Panc1 (cell line): ENCODE measurements around the gene RIC3. TPM values are rescaled to one million over a fixed set of nuclear protein-coding genes. Genes with fewer than 3 reads are reported as not detected.

ENCODE experiments used
- ATAC-seq: fragments of 200-7000 bp; cut with Tn5 transposase; 2 replicates; pipeline ENCODE4 v1.9.1; 2020; ENCODE audit warnings: mild to moderate bottlenecking, moderate library complexity
- BruUV-seq: library from RNA; stranded (reverse); fragments of 400-500 nt; replicated peaks from 2 replicates; lab custom pipeline; 2021; lab: Mats Ljungman, UMichigan
- CTCF ChIA-PET: fragments of 300-600 bp; sonication (Branson Sonifier 250); formaldehyde crosslinking; loops from one replicate; lab custom pipeline; 2022; ENCODE audit warnings: antibody characterized with exemption; lab: Charles Lee
- POLR2A ChIA-PET: fragments of 300-600 bp; sonication (Branson Sonifier 250); formaldehyde crosslinking; loops from one replicate; lab custom pipeline; 2022; ENCODE audit warnings: antibody characterized with exemption; lab: Charles Lee
- DNase-seq: peaks from one replicate; pipeline ENCODE4 v3.0.0-alpha.2; 2010; ENCODE audit warnings: low read depth, low spot score
- H3K27ac ChIP-seq: 2 replicates; pipeline ENCODE4 v1.5.1; 2011; ENCODE audit warnings: mild to moderate bottlenecking, low read length, inconsistent platforms
- H3K27me3 ChIP-seq: fragments of 200-500 bp; sonication (Bioruptor generic); 2 replicates; pipeline ENCODE4 v1.6.0; 2014; ENCODE audit warnings: low read length, inconsistent platforms; ENCODE audit not compliant: control insufficient read depth, insufficient read depth
- H3K36me3 ChIP-seq: fragments of 200-500 bp; sonication (Bioruptor generic); 2 replicates; pipeline ENCODE4 v1.5.1; 2014; ENCODE audit warnings: inconsistent platforms, mild to moderate bottlenecking, low read length, moderate library complexity; ENCODE audit not compliant: control insufficient read depth, insufficient read depth
- H3K4me1 ChIP-seq: 2 replicates; pipeline ENCODE4 v1.5.1; 2011; ENCODE audit warnings: inconsistent platforms, mild to moderate bottlenecking, low read length, moderate library complexity; ENCODE audit not compliant: control insufficient read depth, insufficient read depth
- H3K4me3 ChIP-seq, 2 experiments: 2 replicates each; pipeline ENCODE4 v1.5.1; 2011 to 2012; ENCODE audit warnings: low read depth in 2 of 2, low read length in 2 of 2, mild to moderate bottlenecking in 2 of 2, inconsistent platforms in 1 of 2, moderate library complexity in 1 of 2
- H3K9me3 ChIP-seq: fragments of 200-500 bp; sonication (Bioruptor generic); 2 replicates; pipeline ENCODE4 v1.5.1; 2014; ENCODE audit warnings: low read depth, mild to moderate bottlenecking, inconsistent platforms, low read length, moderate library complexity; ENCODE audit not compliant: control insufficient read depth, insufficient read depth
- POLR2AphosphoS5 ChIP-seq: IDR thresholded peaks from 2 replicates; pipeline ENCODE4 v1.6.1; 2012; ENCODE audit warnings: mild to moderate bottlenecking, low read depth, low read length, moderate library complexity
- REST ChIP-seq, 2 experiments: IDR thresholded peaks; 2 replicates each; pipeline ENCODE4 v1.6.1; 2011 to 2012; ENCODE audit warnings: low read depth in 2 of 2, control low read depth in 1 of 2, low read length in 1 of 2, mild to moderate bottlenecking in 1 of 2, moderate library complexity in 1 of 2; ENCODE audit not compliant: insufficient read depth in 1 of 2
- SIN3A ChIP-seq: IDR thresholded peaks from 2 replicates; pipeline ENCODE4 v1.6.1; 2012; ENCODE audit warnings: low read depth, mild to moderate bottlenecking, low read length, moderate library complexity, borderline replicate concordance; ENCODE audit not compliant: insufficient read depth
- TCF7L2 ChIP-seq: IDR thresholded peaks from 2 replicates; pipeline ENCODE4 v1.6.1; 2011; ENCODE audit warnings: mild to moderate bottlenecking, low read depth, low read length, inconsistent platforms
- in situ Hi-C: cut with HindIII; loops from 2 replicates; pipeline ENCODE4 v1.10.0; 2016; ENCODE audit warnings: low sequenced_read_pairs, low pct_unique_long_range_greater_than_20kb
- intact Hi-C: fragments of 100-400 bp; cut with micrococcal nuclease; formaldehyde crosslinking; loops from one replicate; pipeline ENCODE4 v1.10.0; 2022; ENCODE audit not compliant: unreplicated experiment
- total RNA-seq: library from RNA; stranded (reverse); gene quantifications from one replicate; pipeline ENCODE4 v1.2.1, GENCODE V29; 2021; ENCODE audit not compliant: unreplicated experiment
- TF ChIP-seq, protein P1 (sequence below): fragments of 450-650 bp; IDR thresholded peaks from 2 replicates; pipeline ENCODE4 v1.5.1; 2017; ENCODE audit warnings: mild to moderate bottlenecking

Gene RIC3
- total RNA-seq, 1 experiment from 2014 or later, result 4.2 TPM

GRCh38 chr11:8067567-8067928 lies 101.3 kb downstream of the RIC3 start:
- Histone ChIP-seq H3K27me3 (peaks cover 11% of the 10 kb centered on the region; the same call in 1 of the 2 replicates), H3K4me3 (no peak overlapping the region), H3K9me3 (no peaks in the 10 kb centered on the region), H3K4me1 (no peaks in the 10 kb centered on the region), H3K36me3 (no peaks in the 10 kb centered on the region), H3K27ac (no peak overlapping the region)
- intact Hi-C loops (no loop called here), in situ Hi-C loops (no loop called here)
- TF ChIP-seq TCF7L2 (no peak), POLR2AphosphoS5 (no peak), REST (IDR thresholded peaks at IDR 0.05; ENCODE audit: insufficient read depth in 1 of 2, low read depth in 2 of 2, low read length in 1 of 2) (no peak), SIN3A (no peak)
- TF ChIP-seq, protein P1, sequence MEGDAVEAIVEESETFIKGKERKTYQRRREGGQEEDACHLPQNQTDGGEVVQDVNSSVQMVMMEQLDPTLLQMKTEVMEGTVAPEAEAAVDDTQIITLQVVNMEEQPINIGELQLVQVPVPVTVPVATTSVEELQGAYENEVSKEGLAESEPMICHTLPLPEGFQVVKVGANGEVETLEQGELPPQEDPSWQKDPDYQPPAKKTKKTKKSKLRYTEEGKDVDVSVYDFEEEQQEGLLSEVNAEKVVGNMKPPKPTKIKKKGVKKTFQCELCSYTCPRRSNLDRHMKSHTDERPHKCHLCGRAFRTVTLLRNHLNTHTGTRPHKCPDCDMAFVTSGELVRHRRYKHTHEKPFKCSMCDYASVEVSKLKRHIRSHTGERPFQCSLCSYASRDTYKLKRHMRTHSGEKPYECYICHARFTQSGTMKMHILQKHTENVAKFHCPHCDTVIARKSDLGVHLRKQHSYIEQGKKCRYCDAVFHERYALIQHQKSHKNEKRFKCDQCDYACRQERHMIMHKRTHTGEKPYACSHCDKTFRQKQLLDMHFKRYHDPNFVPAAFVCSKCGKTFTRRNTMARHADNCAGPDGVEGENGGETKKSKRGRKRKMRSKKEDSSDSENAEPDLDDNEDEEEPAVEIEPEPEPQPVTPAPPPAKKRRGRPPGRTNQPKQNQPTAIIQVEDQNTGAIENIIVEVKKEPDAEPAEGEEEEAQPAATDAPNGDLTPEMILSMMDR, result no peak
- ChIA-PET CTCF (no interaction called here), POLR2A (no interaction called here)
- ATAC-seq (no peak), DNase-seq (no peak)
- BruUV-seq, result no TSS peak

- TF ChIP-seq REST (IDR thresholded peaks at IDR 0.05; ENCODE audit: insufficient read depth in 1 of 2, low read depth in 2 of 2, low read length in 1 of 2) (no peak), TCF7L2 (no peak), POLR2AphosphoS5 (no peak), SIN3A (no peak)
- TF ChIP-seq, protein P1, result no peak
- POLR2A ChIA-PET, result interaction anchor here (0.7 kb wide), 1 partner anchor 1675 kb away, joined by 3 read pairs; no protein-coding TSS in a partner anchor
- CTCF ChIA-PET, result interaction anchor here (0.8 to 1.0 kb wide), 2 partner anchors 33 to 34 kb away, joined by 3 to 4 read pairs; no protein-coding TSS in a partner anchor
- Histone ChIP-seq H3K36me3 (no peaks in the 10 kb centered on the region), H3K4me1 (no peaks in the 10 kb centered on the region), H3K27ac (no peak overlapping the region), H3K27me3 (peaks cover 9% of the 10 kb centered on the region; the same call in 1 of the 2 replicates), H3K9me3 (no peaks in the 10 kb centered on the region), H3K4me3 (no peak overlapping the region)
- no TSS peak for BruUV-seq
- ATAC-seq (no peak), DNase-seq (no peak)
- in situ Hi-C loops, result no loop called here
- intact Hi-C loops, result no loop called here
Observed at GRCh38 chr11:8066911-8067455, 101.8 kb downstream of the RIC3 start.
